BLaER1 treated with 17β-estradiol and CSF1 and Interleukin-3, amounts not matched to agents 10 nM and 100 nM (cell line): Measurements from ENCODE around the gene CDC20.

Source experiments
- H3K27ac ChIP-seq, 11 experiments: shearing (Covaris generic); formaldehyde crosslinking; 2 replicates each; pipeline ENCODE4 v1.8.1; 2022
- H3K27me3 ChIP-seq, 11 experiments: shearing (Covaris generic); formaldehyde crosslinking; 2 replicates each; pipeline ENCODE4 v1.8.1; 2022
- H3K36me3 ChIP-seq, 11 experiments: shearing (Covaris generic); formaldehyde crosslinking; 2 replicates each; pipeline ENCODE4 v1.8.1; 2022
- H3K4me1 ChIP-seq, 10 experiments: shearing (Covaris generic); formaldehyde crosslinking; 2 replicates each; pipeline ENCODE4 v1.8.1; 2022
- H3K4me2 ChIP-seq, 11 experiments: shearing (Covaris generic); formaldehyde crosslinking; 2 replicates each; pipeline ENCODE4 v1.8.1; 2022
- H3K4me3 ChIP-seq, 10 experiments: shearing (Covaris generic); formaldehyde crosslinking; 2 replicates each; pipeline ENCODE4 v1.8.1; 2022
- H3K9ac ChIP-seq, 11 experiments: shearing (Covaris generic); formaldehyde crosslinking; 2 replicates each; pipeline ENCODE4 v1.8.1; 2022
- H3K9me3 ChIP-seq, 11 experiments: shearing (Covaris generic); formaldehyde crosslinking; replicated peaks in 1 of 11; 2 replicates each; pipeline ENCODE4 v1.8.1; 2022
- H4K20me1 ChIP-seq, 11 experiments: shearing (Covaris generic); formaldehyde crosslinking; 2 replicates each; pipeline ENCODE4 v1.8.1; 2022
- Cebpa-rat ChIP-seq, 11 experiments: shearing (Covaris generic); IDR thresholded peaks; 2 replicates each; pipeline ENCODE4 v1.8.1; 2022

The CDC20 gene

DNA sequence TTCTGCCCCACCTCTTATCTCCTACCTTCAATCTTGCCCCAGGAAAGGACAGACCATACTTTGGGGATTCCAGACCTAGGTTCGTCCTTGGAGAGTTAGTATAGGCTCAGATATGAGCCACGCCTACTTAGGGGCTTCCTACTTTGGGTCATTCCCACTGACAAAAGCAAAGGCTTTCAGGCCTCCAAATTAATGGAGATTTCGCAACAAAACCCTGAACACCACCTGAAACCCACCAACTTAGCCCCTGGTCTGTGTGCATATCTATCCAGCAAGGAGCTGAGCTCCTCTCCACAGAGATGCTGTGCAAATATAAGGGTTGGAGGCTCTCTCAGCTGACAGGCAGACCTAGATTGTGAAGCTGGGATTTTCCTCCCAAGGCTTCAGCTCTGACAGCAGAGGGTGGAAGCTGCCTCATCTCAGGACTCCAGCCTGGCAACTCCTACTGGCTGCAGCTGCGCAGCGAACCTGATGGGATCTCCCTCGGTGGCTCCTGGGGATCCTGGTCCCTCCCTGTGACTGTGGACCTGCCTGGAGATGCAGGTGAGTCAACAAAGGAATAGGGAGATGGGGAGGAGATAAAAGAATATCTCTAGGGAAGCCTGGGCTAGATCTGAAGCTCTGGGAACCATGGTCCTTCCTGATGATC lies 19.1 kb upstream of the CDC20 start:
- Histone ChIP-seq H3K4me1 (peaks cover 0 to 13% (median 7%) of the 10 kb centered on the region in 10 experiments; a peak in 11 of 20 replicates), H3K27ac (no peak overlapping the region), H3K4me3 (no peak overlapping the region), H3K36me3 (no peaks in the 10 kb centered on the region), H3K9me3 (no peaks in the 10 kb centered on the region), H4K20me1 (no peaks in the 10 kb centered on the region; a peak in 1 of 22 replicates), H3K27me3 (no peaks in the 10 kb centered on the region), H3K9ac (no peak overlapping the region), H3K4me2 (no peak overlapping the region)
- peak in 2 of 11 experiments; percentile 36 to 48; a peak in 2 of 22 replicates for TF ChIP-seq Cebpa-rat (IDR thresholded peaks at IDR 0.05)

DNA sequence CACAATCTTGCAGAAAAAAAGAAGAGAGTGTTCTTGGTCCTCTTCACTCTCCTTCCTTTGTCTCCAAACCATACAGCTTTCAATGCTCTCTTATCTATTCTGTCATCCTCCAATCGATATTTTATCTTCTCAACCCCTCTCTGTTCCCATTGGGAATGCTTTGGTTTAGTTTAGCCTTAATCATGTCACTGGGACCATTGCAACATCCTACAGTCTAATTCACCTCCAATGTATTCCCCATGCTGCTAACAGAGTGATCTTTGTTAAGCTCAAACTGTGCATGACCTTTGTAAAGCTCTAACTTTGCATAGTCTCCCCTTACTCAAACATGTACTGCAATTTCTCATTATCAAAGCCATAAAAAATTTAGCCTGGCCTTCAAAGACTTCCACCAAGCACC lies 18.2 kb upstream of the CDC20 start:
- Histone ChIP-seq H3K9ac (no peak overlapping the region), H3K4me3 (no peak overlapping the region), H4K20me1 (no peaks in the 10 kb centered on the region; a peak in 1 of 22 replicates)

DNA sequence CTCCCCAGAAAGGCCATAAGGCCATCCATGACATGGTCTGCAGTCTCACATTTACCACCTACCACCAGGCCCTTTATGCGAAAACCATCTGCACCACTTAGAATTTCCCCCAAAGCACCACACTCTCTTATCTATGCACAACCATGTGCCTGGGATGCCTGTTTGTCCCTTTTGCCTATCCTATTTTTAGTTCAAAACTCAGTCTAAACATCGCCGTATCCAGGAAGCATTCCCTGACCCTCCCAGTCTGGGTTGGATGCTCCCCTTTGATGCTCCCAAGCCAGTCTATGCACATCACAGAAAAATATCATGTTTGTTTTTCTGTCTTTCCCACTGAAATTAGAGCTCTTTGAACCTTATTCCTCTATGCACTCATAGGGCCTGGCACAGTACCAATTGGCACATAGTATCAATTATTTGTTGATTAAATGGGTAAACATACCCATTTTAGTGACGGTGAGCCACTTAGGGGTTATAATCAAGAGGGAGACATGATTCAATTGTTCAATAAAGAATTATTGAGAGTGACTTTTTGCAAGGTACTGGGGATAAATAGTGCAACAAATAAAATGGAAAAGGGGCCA lies 14.4 kb upstream of the CDC20 start:
- H3K36me3 ChIP-seq, result no peaks in the 10 kb centered on the region
- H3K4me2 ChIP-seq, result no peak overlapping the region
- H3K9me3 ChIP-seq, result no peaks in the 10 kb centered on the region
- H3K27me3 ChIP-seq, result no peaks in the 10 kb centered on the region
- H3K27ac ChIP-seq, result no peak overlapping the region
- no peaks in the 10 kb centered on the region for H4K20me1 ChIP-seq
- no peak for TF ChIP-seq Cebpa-rat (IDR thresholded peaks at IDR 0.05)
- no peak overlapping the region for H3K4me3 ChIP-seq
- no peak overlapping the region for H3K9ac ChIP-seq
- H3K4me1 ChIP-seq, result peaks cover 4 to 17% (median 9%) of the 10 kb centered on the region in 10 experiments

More for the DNA sequence above, 18.2 kb upstream of the CDC20 start:
- H3K27ac ChIP-seq, result no peak overlapping the region
- no peak overlapping the region for H3K4me2 ChIP-seq
- H3K36me3 ChIP-seq, result no peaks in the 10 kb centered on the region
- peaks cover 4 to 17% (median 9%) of the 10 kb centered on the region in 10 experiments; a peak in 14 of 20 replicates for H3K4me1 ChIP-seq
- H3K27me3 ChIP-seq, result no peaks in the 10 kb centered on the region
- no peaks in the 10 kb centered on the region for H3K9me3 ChIP-seq
- TF ChIP-seq Cebpa-rat (IDR thresholded peaks at IDR 0.05), result no peak

DNA sequence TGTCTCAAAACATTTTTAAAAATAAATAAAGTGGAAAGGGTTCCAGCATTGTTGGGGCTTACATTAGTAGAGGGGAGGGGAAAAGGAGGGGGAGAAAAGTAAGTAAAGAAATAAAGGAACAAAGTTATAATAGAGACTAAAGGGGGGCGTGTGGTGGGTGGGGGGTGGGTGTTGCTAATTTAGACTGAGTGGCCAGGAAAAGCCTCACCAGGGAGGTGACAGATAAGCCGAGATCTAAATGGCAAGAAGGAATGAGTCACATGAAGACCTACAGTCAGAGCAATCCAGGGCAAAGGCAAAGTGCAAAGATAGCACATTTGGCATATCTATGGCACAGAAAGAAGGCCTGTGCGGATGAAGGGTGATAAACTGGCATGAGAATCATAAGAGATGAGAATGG lies 13.7 kb upstream of the CDC20 start:
- Histone ChIP-seq H3K4me3 (no peak overlapping the region), H4K20me1 (no peaks in the 10 kb centered on the region), H3K27ac (no peak overlapping the region), H3K36me3 (no peaks in the 10 kb centered on the region), H3K27me3 (no peaks in the 10 kb centered on the region), H3K9ac (no peak overlapping the region), H3K9me3 (no peaks in the 10 kb centered on the region), H3K4me1 (peaks cover 11 to 24% (median 17%) of the 10 kb centered on the region in 10 experiments), H3K4me2 (peak overlapping the region in 2 of 11 experiments; percentile 38 to 48; a peak in 2 of 22 replicates)
- TF ChIP-seq Cebpa-rat (IDR thresholded peaks at IDR 0.05), result no peak

DNA sequence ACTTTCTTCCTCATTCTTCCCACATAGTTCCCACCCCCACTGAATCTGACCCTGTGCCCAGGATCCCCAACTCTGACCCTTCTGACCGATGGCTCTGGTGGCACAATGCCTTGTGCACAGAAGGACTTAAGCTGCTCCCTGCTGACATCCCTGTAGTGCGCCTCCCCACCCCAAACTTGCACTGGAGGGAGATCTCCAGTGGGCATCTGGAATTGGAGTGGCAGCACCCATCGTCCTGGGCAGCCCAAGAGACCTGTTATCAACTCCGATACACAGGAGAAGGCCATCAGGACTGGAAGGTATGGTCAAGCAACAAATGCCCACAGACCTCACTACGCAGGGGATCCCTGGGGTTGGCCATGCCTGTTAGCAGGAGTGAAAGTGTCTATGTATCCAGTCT lies 12.1 kb upstream of the CDC20 start:
- no peaks in the 10 kb centered on the region for H3K27me3 ChIP-seq
- TF ChIP-seq Cebpa-rat (IDR thresholded peaks at IDR 0.05), result no peak
- no peak overlapping the region for H3K27ac ChIP-seq
- no peak overlapping the region for H3K4me2 ChIP-seq
- H3K9me3 ChIP-seq, result no peaks in the 10 kb centered on the region
- H4K20me1 ChIP-seq, result no peaks in the 10 kb centered on the region
- H3K9ac ChIP-seq, result no peak overlapping the region
- peaks cover 12 to 34% (median 21%) of the 10 kb centered on the region in 10 experiments for H3K4me1 ChIP-seq
- H3K4me3 ChIP-seq, result no peak overlapping the region
- no peaks in the 10 kb centered on the region for H3K36me3 ChIP-seq

DNA sequence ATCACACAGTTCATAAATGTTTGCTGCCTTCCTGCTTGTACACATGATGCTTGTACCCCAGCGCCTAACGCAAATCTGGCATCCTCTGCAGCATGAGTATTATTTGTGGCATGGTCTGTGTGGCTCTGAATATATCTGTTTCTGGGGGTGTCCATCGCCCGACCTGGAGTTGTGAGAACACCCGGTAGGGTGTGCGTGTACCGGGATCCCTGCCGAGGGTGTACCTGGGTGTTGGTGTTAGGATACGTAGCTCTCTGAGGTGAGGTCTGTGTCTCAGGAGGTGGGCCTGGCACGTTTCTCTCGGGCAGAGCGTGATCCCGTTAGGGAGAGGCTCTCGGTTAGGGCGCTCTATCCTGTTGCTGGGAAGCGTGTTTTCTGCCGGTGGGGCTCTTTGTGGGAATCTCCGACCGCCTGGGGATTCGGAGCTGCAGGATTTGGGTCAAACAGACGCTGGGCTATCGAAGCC lies 10.4 kb upstream of the CDC20 start:
- Histone ChIP-seq H3K27ac (peak overlapping the region in 9 of 11 experiments; percentile 28 to 77 (median 57); a peak in 13 of 22 replicates), H3K4me3 (peak overlapping the region; percentile 49 to 71 (median 58)), H3K27me3 (no peaks in the 10 kb centered on the region), H3K36me3 (no peaks in the 10 kb centered on the region), H3K4me1 (peaks cover 24 to 46% (median 34%) of the 10 kb centered on the region in 10 experiments), H3K9ac (peak overlapping the region; percentile 36 to 74 (median 67); a peak in 18 of 22 replicates), H4K20me1 (no peaks in the 10 kb centered on the region), H3K9me3 (no peaks in the 10 kb centered on the region), H3K4me2 (peak overlapping the region; percentile 71 to 92 (median 83))
- no peak for TF ChIP-seq Cebpa-rat (IDR thresholded peaks at IDR 0.05)

DNA sequence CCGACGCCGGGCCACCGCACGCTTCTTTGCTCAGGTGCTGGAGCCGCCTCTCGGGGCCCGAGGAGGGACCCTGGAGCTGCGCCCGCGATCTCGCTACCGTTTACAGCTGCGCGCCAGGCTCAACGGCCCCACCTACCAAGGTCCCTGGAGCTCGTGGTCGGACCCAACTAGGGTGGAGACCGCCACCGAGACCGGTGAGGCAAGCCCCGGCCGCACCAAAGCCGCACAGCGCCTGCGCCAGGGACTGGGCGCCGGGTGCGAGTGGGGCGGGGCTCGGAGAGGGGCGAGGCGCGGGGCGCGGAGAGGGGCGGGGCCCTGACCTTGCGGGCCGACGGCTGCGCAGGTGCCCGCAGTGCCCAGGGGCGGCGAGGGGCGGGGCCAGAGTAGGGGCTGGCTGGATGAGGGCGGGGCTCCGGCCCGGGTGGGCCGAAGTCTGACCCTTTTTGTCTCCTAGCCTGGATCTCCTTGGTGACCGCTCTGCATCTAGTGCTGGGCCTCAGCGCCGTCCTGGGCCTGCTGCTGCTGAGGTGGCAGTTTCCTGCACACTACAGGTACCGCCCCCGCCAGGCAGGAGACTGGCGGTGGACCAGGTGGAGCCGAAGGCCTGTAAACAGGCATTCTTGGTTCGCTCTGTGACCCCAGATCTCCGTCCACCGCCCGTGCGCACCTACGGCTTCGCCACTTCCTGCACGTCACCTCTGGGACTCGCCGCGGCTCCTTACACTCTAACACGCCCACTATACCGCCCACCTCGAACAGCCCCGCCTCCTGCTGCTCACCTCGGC lies 9.8 kb upstream of the CDC20 start:
- H3K36me3 ChIP-seq, result no peaks in the 10 kb centered on the region
- peak overlapping the region; percentile 36 to 74 (median 67); a peak in 21 of 22 replicates for H3K9ac ChIP-seq
- peak overlapping the region; percentile 49 to 71 (median 58) for H3K4me3 ChIP-seq
- peak overlapping the region; percentile 71 to 92 (median 83) for H3K4me2 ChIP-seq
- no peak for TF ChIP-seq Cebpa-rat (IDR thresholded peaks at IDR 0.05)
- peaks cover 24 to 46% (median 34%) of the 10 kb centered on the region in 10 experiments for H3K4me1 ChIP-seq
- no peaks in the 10 kb centered on the region for H3K27me3 ChIP-seq
- H3K27ac ChIP-seq, result peak overlapping the region in 10 of 11 experiments; percentile 38 to 77 (median 60); a peak in 19 of 22 replicates
- H3K9me3 ChIP-seq, result no peaks in the 10 kb centered on the region
- no peaks in the 10 kb centered on the region for H4K20me1 ChIP-seq

DNA sequence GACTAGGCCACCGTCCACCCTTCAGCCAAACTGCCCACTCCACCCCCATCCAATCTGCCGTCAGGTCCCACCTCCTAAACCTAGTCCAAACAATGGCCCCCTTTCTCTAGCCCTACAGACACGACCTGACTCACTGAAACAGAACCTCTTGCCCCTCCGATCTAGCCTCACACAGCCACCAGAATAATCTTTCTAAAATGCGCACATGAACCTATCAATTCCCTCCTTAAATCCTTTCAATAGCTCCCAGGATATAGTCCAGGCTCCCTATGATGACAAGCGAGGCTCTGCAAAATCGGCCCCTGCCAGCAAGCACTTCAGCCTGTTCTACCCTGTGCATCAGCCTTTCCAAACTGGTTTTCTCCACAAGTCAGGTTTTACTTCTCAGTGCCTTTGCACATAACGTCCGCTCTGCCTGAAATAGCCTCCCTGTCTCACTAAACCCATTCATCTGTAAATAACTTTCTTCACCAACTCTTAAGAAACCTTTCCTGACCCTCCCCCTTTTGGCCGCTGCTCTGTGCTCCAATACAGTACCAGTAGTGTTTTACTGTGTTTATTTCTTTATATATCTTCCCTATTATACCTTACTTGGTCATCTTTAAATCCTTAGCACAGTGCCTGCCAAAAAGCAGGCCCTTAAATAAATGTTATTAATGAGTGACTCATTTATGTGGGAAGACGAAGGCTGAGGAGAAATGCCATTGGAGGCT lies 9.0 kb upstream of the CDC20 start:
- Histone ChIP-seq H4K20me1 (no peaks in the 10 kb centered on the region), H3K27me3 (no peaks in the 10 kb centered on the region), H3K4me1 (peaks cover 24 to 46% (median 34%) of the 10 kb centered on the region in 10 experiments), H3K4me2 (peak overlapping the region; percentile 71 to 92 (median 83)), H3K27ac (peak overlapping the region in 9 of 11 experiments; percentile 38 to 77 (median 62); a peak in 18 of 22 replicates), H3K9me3 (no peaks in the 10 kb centered on the region), H3K9ac (peak overlapping the region; percentile 36 to 74 (median 67); a peak in 19 of 22 replicates), H3K36me3 (no peaks in the 10 kb centered on the region), H3K4me3 (peak overlapping the region; percentile 49 to 71 (median 58))
- TF ChIP-seq Cebpa-rat (IDR thresholded peaks at IDR 0.05), result no peak
